Endothelial cell (in vitro differentiated cells): ENCODE data around the gene AP2A2. TPM values are rescaled to one million over a fixed set of nuclear protein-coding genes. Genes with fewer than 3 reads are reported as not detected.

Experiments
- DNase-seq: peaks from one replicate; pipeline ENCODE4 v3.0.0; 2021; ENCODE audit warnings: low spot score
- H3K27ac Mint-ChIP-seq: one replicate; pipeline ENCODE4 v1.8.0; 2021; ENCODE audit warnings: mixed read lengths, inconsistent platforms; ENCODE audit not compliant: unreplicated experiment
- H3K27me3 Mint-ChIP-seq: one replicate; pipeline ENCODE4 v1.8.0; 2021; ENCODE audit warnings: mild to moderate bottlenecking, moderate library complexity, mixed read lengths, inconsistent platforms; ENCODE audit not compliant: unreplicated experiment
- H3K36me3 Mint-ChIP-seq: one replicate; pipeline ENCODE4 v1.8.0; 2021; ENCODE audit warnings: mild to moderate bottlenecking, low read depth, mixed read lengths, inconsistent platforms; ENCODE audit not compliant: unreplicated experiment
- H3K4me1 Mint-ChIP-seq: one replicate; pipeline ENCODE4 v1.8.0; 2021; ENCODE audit warnings: mild to moderate bottlenecking, mixed read lengths, inconsistent platforms; ENCODE audit not compliant: unreplicated experiment
- H3K4me3 Mint-ChIP-seq: one replicate; pipeline ENCODE4 v1.8.0; 2021; ENCODE audit warnings: mild to moderate bottlenecking, mixed read lengths, inconsistent platforms; ENCODE audit not compliant: unreplicated experiment
- H3K9me3 Mint-ChIP-seq: one replicate; pipeline ENCODE4 v1.8.0; 2021; ENCODE audit warnings: mixed read lengths, inconsistent platforms; ENCODE audit not compliant: unreplicated experiment
- total RNA-seq: library from RNA; stranded (reverse); fragmentation: NEBNext Ultra II Directional; extraction: Animal tissue kit (Norgen Biotek cat#: 25700); gene quantifications from one replicate; pipeline ENCODE4 v1.2.1, GENCODE V29; 2021; ENCODE audit not compliant: unreplicated experiment
- TF ChIP-seq, protein P1 (sequence below): fragments of 200-600 bp; sonication (generic); IDR thresholded peaks from one replicate; pipeline ENCODE4 v1.5.0; 2021; ENCODE audit warnings: antibody characterized with exemption; ENCODE audit not compliant: unreplicated experiment

Gene AP2A2
- total RNA-seq, 1 donor from 2014 or later = 287 TPM

DNA sequence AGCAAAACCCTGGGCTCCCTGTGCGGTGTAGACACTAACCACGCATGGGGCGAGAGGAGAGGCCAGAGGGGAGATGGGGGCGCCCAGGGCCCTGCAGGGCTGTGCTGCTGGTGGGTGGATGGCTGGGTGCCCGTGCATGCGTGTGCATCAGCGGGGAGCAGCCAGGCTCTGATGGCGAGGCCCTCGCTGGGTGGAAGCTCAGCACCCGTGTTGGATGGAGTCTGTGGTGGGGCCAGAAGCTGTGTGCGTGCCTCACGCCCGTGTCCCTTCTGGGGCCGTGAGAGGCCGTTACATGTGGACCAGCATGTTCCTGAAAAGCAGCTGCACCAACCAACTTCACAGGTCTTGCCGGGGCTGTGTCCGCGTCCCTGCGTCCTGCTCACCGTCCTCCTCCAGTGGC is 77.5 kb downstream of the AP2A2 start:
- no peak for DNase-seq
- TF ChIP-seq, protein P1, sequence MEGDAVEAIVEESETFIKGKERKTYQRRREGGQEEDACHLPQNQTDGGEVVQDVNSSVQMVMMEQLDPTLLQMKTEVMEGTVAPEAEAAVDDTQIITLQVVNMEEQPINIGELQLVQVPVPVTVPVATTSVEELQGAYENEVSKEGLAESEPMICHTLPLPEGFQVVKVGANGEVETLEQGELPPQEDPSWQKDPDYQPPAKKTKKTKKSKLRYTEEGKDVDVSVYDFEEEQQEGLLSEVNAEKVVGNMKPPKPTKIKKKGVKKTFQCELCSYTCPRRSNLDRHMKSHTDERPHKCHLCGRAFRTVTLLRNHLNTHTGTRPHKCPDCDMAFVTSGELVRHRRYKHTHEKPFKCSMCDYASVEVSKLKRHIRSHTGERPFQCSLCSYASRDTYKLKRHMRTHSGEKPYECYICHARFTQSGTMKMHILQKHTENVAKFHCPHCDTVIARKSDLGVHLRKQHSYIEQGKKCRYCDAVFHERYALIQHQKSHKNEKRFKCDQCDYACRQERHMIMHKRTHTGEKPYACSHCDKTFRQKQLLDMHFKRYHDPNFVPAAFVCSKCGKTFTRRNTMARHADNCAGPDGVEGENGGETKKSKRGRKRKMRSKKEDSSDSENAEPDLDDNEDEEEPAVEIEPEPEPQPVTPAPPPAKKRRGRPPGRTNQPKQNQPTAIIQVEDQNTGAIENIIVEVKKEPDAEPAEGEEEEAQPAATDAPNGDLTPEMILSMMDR = no peak
- Mint-ChIP-seq H3K27me3 (peaks cover 23% of the 10 kb centered on the region), H3K36me3 (peaks cover 56% of the 10 kb centered on the region), H3K4me3 (peak overlapping the region; percentile 79), H3K4me1 (peaks cover 7% of the 10 kb centered on the region), H3K9me3 (no peaks in the 10 kb centered on the region), H3K27ac (no peak overlapping the region)

DNA sequence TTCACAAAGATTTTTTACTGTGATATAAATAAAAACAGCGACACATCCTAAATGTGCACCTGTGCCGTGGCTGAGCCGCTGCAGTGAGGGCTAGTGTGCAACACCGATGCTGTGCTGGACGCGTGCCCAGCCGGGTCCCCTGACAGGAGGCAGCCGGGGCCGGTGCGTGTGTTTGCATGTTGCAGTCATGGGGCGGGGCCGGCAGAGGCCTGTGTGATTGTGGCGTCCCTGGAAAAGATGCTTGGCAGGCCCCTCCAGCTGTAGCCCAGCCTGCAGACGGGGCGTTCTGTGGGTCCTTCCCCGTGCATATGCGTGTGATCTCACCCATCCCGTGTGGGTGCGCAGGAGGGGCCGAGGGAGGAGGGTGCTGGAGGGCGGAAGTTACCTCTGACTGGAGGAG is 80.3 kb downstream of the AP2A2 start:
- H3K27me3 Mint-ChIP-seq = peaks cover 25% of the 10 kb centered on the region
- H3K4me3 Mint-ChIP-seq = peak overlapping the region; percentile 35
- peaks cover 65% of the 10 kb centered on the region for H3K36me3 Mint-ChIP-seq
- no peak overlapping the region for H3K27ac Mint-ChIP-seq
- H3K9me3 Mint-ChIP-seq = no peaks in the 10 kb centered on the region
- H3K4me1 Mint-ChIP-seq = peaks cover 7% of the 10 kb centered on the region
- no peak for DNase-seq
- TF ChIP-seq, protein P1 = no peak

DNA sequence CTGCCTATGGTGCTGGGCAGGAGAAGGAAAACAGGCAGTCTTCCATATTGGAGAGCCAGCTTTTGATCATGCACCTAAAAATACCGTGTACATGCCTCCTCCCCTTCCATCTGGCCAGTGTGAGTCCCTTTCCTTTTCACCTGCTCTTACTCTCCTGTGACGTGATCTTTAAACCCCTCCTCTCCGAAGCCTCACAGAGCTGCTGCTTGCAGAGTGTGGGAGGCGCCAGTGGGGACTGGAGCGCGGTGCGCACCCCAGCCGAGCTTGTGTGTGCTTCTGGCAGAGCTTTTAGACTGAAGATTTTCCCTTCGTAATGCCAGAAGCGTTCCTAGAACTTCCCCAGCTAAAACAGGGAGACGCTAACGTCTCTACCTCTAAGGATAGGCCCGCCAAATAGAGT is 81.1 kb downstream of the AP2A2 start:
- Mint-ChIP-seq H3K4me3 (no peak overlapping the region), H3K9me3 (no peaks in the 10 kb centered on the region), H3K36me3 (peaks cover 61% of the 10 kb centered on the region), H3K27ac (no peak overlapping the region), H3K27me3 (peaks cover 24% of the 10 kb centered on the region), H3K4me1 (peaks cover 2% of the 10 kb centered on the region)
- no peak for DNase-seq
- TF ChIP-seq, protein P1 = no peak

DNA sequence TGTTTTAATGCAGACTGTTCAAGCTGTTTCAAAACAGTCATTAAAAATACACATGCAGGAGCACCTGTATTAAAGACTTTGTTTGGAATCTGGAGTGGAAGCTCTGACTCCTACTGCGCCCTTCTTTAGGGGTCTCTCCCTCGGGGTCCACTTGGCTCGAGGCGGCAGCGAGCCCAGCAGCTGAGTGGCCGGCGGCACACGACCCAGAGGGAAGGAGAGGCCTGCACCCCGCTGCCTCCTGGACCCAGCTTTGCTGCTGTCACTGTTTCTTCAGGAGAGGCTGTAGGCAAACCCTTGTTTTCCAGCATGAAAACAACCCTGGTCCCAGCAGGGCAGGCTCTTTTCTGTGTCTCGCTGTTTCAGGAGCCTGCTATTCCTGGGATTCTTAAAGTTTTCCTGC is 81.6 kb downstream of the AP2A2 start:
- Mint-ChIP-seq H3K4me1 (peaks cover 2% of the 10 kb centered on the region), H3K36me3 (peaks cover 64% of the 10 kb centered on the region), H3K27me3 (peaks cover 28% of the 10 kb centered on the region), H3K27ac (no peak overlapping the region), H3K4me3 (no peak overlapping the region), H3K9me3 (no peaks in the 10 kb centered on the region)
- TF ChIP-seq, protein P1 = no peak
- no peak for DNase-seq

DNA sequence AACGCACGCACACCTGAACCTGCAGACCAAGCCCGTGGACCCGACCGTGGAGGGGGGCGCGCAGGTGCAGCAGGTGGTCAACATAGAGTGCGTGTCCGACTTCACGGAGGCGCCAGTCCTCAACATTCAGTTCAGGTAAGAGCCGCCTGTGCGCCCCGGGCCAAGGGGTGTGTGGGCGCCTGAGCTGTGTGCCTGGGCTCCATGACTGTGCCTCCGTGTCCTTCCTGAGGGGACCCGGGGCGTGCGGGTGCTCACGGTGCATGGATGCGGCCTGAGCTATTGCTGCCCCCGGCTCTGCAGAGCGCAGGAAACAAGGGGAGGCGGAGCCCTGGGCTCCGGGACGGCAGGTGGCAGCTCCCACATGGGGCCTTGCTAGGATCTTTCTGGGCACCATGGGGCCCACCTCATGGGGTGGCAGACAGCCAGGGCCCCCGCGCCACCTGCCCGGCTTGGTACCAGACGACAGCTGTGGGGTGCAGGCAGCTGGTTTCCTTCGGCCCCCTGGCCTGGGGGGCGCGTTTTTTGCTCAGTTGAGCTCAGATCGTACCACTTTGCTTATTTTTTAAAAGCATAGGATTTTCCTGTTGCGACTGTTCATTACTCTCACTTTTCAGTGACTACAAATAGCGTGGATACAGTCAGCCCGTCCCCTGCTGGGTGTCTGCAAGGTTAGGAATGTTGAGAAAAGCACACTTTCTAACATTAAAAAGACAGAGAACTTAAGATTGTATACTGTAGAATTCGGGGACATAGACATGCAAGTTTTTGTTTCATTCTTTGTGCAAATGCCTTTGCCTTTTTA is 82.5 kb downstream of the AP2A2 start:
- H3K4me3 Mint-ChIP-seq = no peak overlapping the region
- TF ChIP-seq, protein P1 = no peak
- H3K27ac Mint-ChIP-seq = no peak overlapping the region
- H3K4me1 Mint-ChIP-seq = no peaks in the 10 kb centered on the region
- DNase-seq = no peak
- H3K9me3 Mint-ChIP-seq = no peaks in the 10 kb centered on the region
- H3K27me3 Mint-ChIP-seq = peaks cover 30% of the 10 kb centered on the region
- H3K36me3 Mint-ChIP-seq = peaks cover 62% of the 10 kb centered on the region
